H1 (cell line): ENCODE data around the gene TMEM222. TPM values are rescaled to one million over a fixed set of nuclear protein-coding genes. Genes with fewer than 3 reads are reported as not detected.

Source experiments
- CTCF ChIA-PET: fragments of 300-600 bp; sonication (Branson Sonifier 250); formaldehyde crosslinking; loops from one replicate; lab custom pipeline; 2021; ENCODE audit not compliant: partially characterized antibody; lab: Charles Lee
- POLR2A ChIA-PET: fragments of 300-600 bp; sonication (Branson Sonifier 250); formaldehyde crosslinking; loops from one replicate; lab custom pipeline; 2021; ENCODE audit warnings: inconsistent platforms; ENCODE audit not compliant: partially characterized antibody; lab: Charles Lee
- DNase-seq, 2 experiments: peaks; one replicate each; pipeline versions ENCODE4 v3.0.0 to v3.0.0-alpha.2; 2010 to 2022; ENCODE audit warnings: low spot score in 2 of 2, low read depth in 1 of 2, mixed read lengths in 1 of 2
- FAIRE-seq: peaks from 2 replicates; lab custom pipeline; 2011; peaks lifted over from hg19 to GRCh38; lab: Jason Lieb, UNC
- H2AFZ ChIP-seq: 2 replicates; pipeline ENCODE4 v1.8.1; 2012; ENCODE audit warnings: low read length, inconsistent platforms
- H2AK5ac ChIP-seq: 2 replicates; pipeline ENCODE4 v1.6.1; 2013; ENCODE audit warnings: low read depth, low read length
- H2BK120ac ChIP-seq: replicated peaks from 2 replicates; pipeline ENCODE3; 2013; ENCODE audit warnings: low read depth, low read length, inconsistent platforms
- H2BK12ac ChIP-seq: 2 replicates; pipeline ENCODE4 v1.6.1; 2013; ENCODE audit warnings: low read depth, low read length
- H2BK15ac ChIP-seq: 2 replicates; pipeline ENCODE4 v1.6.1; 2013; ENCODE audit warnings: low read length
- H2BK20ac ChIP-seq: 2 replicates; pipeline ENCODE4 v1.6.1; 2013; ENCODE audit warnings: low read length
- H2BK5ac ChIP-seq: 2 replicates; pipeline ENCODE4 v1.6.1; 2013; ENCODE audit warnings: low read depth, low read length
- H3K14ac ChIP-seq: 2 replicates; pipeline ENCODE4 v1.6.1; 2013; ENCODE audit warnings: inconsistent platforms; ENCODE audit not compliant: insufficient read length
- H3K18ac ChIP-seq: 2 replicates; pipeline ENCODE4 v1.6.1; 2013; ENCODE audit warnings: low read length; ENCODE audit errors: extremely low read depth
- H3K23ac ChIP-seq: 2 replicates; pipeline ENCODE4 v1.6.1; 2013; ENCODE audit warnings: inconsistent platforms; ENCODE audit not compliant: insufficient read length
- H3K23me2 ChIP-seq: 2 replicates; pipeline ENCODE4 v1.6.1; 2013; ENCODE audit warnings: low read depth, low read length
- H3K27ac ChIP-seq: 2 replicates; pipeline ENCODE4 v1.6.1; 2011; ENCODE audit warnings: low read depth, low read length, inconsistent platforms
- H3K27me3 ChIP-seq, 4 experiments: replicated peaks in 1 of 4; 1 replicate in 1 of 4; 2 replicates in 3 of 4; pipeline versions ENCODE4 v1.6.1 to v1.8.1; 2011 to 2013; ENCODE audit warnings: low read length in 3 of 4, mild to moderate bottlenecking in 3 of 4, inconsistent platforms in 2 of 4, mixed read lengths in 2 of 4, moderate library complexity in 1 of 4; ENCODE audit not compliant: control insufficient read depth in 3 of 4, insufficient read depth in 3 of 4; ENCODE audit errors: extremely low read depth in 1 of 4
- H3K36me3 ChIP-seq, 4 experiments: 2 replicates each; pipeline versions ENCODE4 v1.6.1 to v1.8.1; 2011 to 2013; ENCODE audit warnings: mild to moderate bottlenecking in 4 of 4, low read length in 3 of 4, moderate library complexity in 2 of 4, control low read depth in 1 of 4, inconsistent platforms in 1 of 4; ENCODE audit not compliant: insufficient read depth in 4 of 4, control insufficient read depth in 2 of 4
- H3K4ac ChIP-seq: replicated peaks from 2 replicates; pipeline ENCODE3; 2013; ENCODE audit warnings: low read length, low read depth, mixed read lengths, inconsistent platforms; ENCODE audit not compliant: insufficient read length
- H3K4me1 ChIP-seq, 4 experiments: replicated peaks in 1 of 4; 1 replicate in 1 of 4; 2 replicates in 3 of 4; pipeline versions ENCODE4 v1.6.1 to v1.8.1; 2011 to 2013; ENCODE audit warnings: low read length in 3 of 4, inconsistent platforms in 2 of 4, mixed read lengths in 1 of 4; ENCODE audit not compliant: insufficient read depth in 4 of 4, control insufficient read depth in 3 of 4
- H3K4me2 ChIP-seq, 2 experiments: 2 replicates each; pipeline versions ENCODE4 v1.6.1 to v1.8.1; 2011 to 2013; ENCODE audit warnings: low read depth in 2 of 2, low read length in 2 of 2, control low read depth in 1 of 2, inconsistent platforms in 1 of 2, mild to moderate bottlenecking in 1 of 2; ENCODE audit not compliant: insufficient read depth in 1 of 2
- H3K4me3 ChIP-seq, 4 experiments: fragments of 200-600, 300-600 bp in 1 of 4; sonication (generic), shearing (Covaris generic), sonication (Bioruptor Twin) in 1 of 4; 2 replicates each; pipeline versions ENCODE4 v1.5.1 to v1.8.1; 2011 to 2016; ENCODE audit warnings: low read length in 4 of 4, low read depth in 3 of 4, control low read depth in 2 of 4, inconsistent platforms in 2 of 4, mild to moderate bottlenecking in 2 of 4, mixed read lengths in 1 of 4, moderate library complexity in 1 of 4; ENCODE audit not compliant: insufficient read depth in 2 of 4; ENCODE audit errors: extremely low read depth in 1 of 4
- H3K56ac ChIP-seq: replicated peaks from 2 replicates; pipeline ENCODE3; 2013; ENCODE audit warnings: low read depth, mild to moderate bottlenecking, mixed read lengths, low read length, inconsistent platforms; ENCODE audit not compliant: insufficient read length
- H3K79me1 ChIP-seq: 2 replicates; pipeline ENCODE4 v1.6.1; 2013; ENCODE audit warnings: low read depth, low read length, control low read depth
- H3K79me2 ChIP-seq, 2 experiments: 2 replicates each; pipeline versions ENCODE4 v1.6.1 to v1.8.1; 2012 to 2013; ENCODE audit warnings: low read length in 2 of 2, mild to moderate bottlenecking in 2 of 2, inconsistent platforms in 1 of 2; ENCODE audit not compliant: insufficient read depth in 2 of 2, control insufficient read depth in 1 of 2
- H3K9ac ChIP-seq, 4 experiments: replicated peaks in 1 of 4; 1 replicate in 1 of 4; 2 replicates in 3 of 4; pipeline versions ENCODE4 v1.6.1 to v1.8.1; 2011 to 2013; ENCODE audit warnings: low read depth in 3 of 4, low read length in 3 of 4, control low read depth in 2 of 4, mild to moderate bottlenecking in 2 of 4, moderate library complexity in 2 of 4, inconsistent platforms in 1 of 4; ENCODE audit errors: extremely low read depth in 1 of 4
- H3K9me3 ChIP-seq, 2 experiments: 2 replicates each; pipeline versions ENCODE4 v1.6.1 to v1.8.1; 2012 to 2013; ENCODE audit warnings: mild to moderate bottlenecking in 2 of 2, moderate library complexity in 2 of 2, control low read depth in 1 of 2, inconsistent platforms in 1 of 2, low read depth in 1 of 2, low read length in 1 of 2, mixed read lengths in 1 of 2; ENCODE audit not compliant: insufficient read depth in 2 of 2
- H4K20me1 ChIP-seq, 2 experiments: replicated peaks in 1 of 2; 2 replicates each; pipeline versions ENCODE3 to v1.8.1; 2011 to 2013; ENCODE audit warnings: inconsistent platforms in 2 of 2, low read length in 2 of 2, mild to moderate bottlenecking in 1 of 2; ENCODE audit not compliant: insufficient read depth in 2 of 2, control insufficient read depth in 1 of 2
- H4K5ac ChIP-seq: 2 replicates; pipeline ENCODE4 v1.6.1; 2013; ENCODE audit warnings: low read length, low read depth, mixed read lengths, inconsistent platforms; ENCODE audit not compliant: insufficient read length
- H4K8ac ChIP-seq: 2 replicates; pipeline ENCODE4 v1.8.0; 2013; ENCODE audit warnings: mild to moderate bottlenecking, moderate library complexity, low read length, inconsistent platforms; ENCODE audit not compliant: insufficient read depth; ENCODE audit errors: extremely low read depth
- H4K91ac ChIP-seq: replicated peaks from 2 replicates; pipeline ENCODE3; 2013; ENCODE audit warnings: low read length, mixed read lengths, inconsistent platforms; ENCODE audit not compliant: insufficient read length
- BACH1 ChIP-seq: IDR thresholded peaks from 2 replicates; pipeline ENCODE4 v1.6.1; 2012; ENCODE audit warnings: low read length, improper control_type of control experiment
- BRCA1 ChIP-seq: IDR thresholded peaks from 2 replicates; pipeline ENCODE4 v1.6.1; 2012; ENCODE audit warnings: low read depth, low read length, improper control_type of control experiment
- CHD1 ChIP-seq: IDR thresholded peaks from 2 replicates; pipeline ENCODE4 v1.6.1; 2012; ENCODE audit warnings: low read depth, low read length, improper control_type of control experiment
- CREB1 ChIP-seq: IDR thresholded peaks from 2 replicates; pipeline ENCODE4 v1.6.1; 2012; ENCODE audit warnings: inconsistent platforms
- CTBP2 ChIP-seq: IDR thresholded peaks from 2 replicates; pipeline ENCODE4 v1.7.0; 2011; ENCODE audit warnings: borderline replicate concordance, mild to moderate bottlenecking, moderate library complexity, mixed read lengths, low read length; ENCODE audit not compliant: insufficient read depth, insufficient read length
- EGR1 ChIP-seq: IDR thresholded peaks from 2 replicates; pipeline ENCODE4 v1.6.1; 2011; ENCODE audit warnings: low read depth, low read length, borderline replicate concordance
- EZH2 ChIP-seq: fragments of 200-600 bp; sonication (generic); IDR thresholded peaks from 2 replicates; pipeline ENCODE4 v1.7.1; 2012; ENCODE audit warnings: low read depth, mild to moderate bottlenecking, moderate library complexity, low read length, inconsistent platforms; ENCODE audit not compliant: severe bottlenecking
- FOSL1 ChIP-seq: IDR thresholded peaks from 2 replicates; pipeline ENCODE4 v1.6.1; 2011; ENCODE audit warnings: mild to moderate bottlenecking, low read depth, low read length, moderate library complexity; ENCODE audit not compliant: insufficient read depth
- KDM4A ChIP-seq: IDR thresholded peaks from one replicate; pipeline ENCODE4 v1.7.1; 2012; ENCODE audit warnings: low read depth, mild to moderate bottlenecking, moderate library complexity, low read length, inconsistent platforms; ENCODE audit not compliant: severe bottlenecking
- MAFK ChIP-seq: IDR thresholded peaks from 2 replicates; pipeline ENCODE4 v1.6.1; 2012; ENCODE audit warnings: low read depth, mild to moderate bottlenecking, improper control_type of control experiment, low read length
- PHF8 ChIP-seq: fragments of 200-600 bp; sonication (generic); conservative IDR thresholded peaks from 2 replicates; pipeline ENCODE4 v1.7.1; 2012; ENCODE audit warnings: low read depth, mild to moderate bottlenecking, inconsistent platforms, low read length, moderate library complexity
- POLR2A ChIP-seq, 2 experiments: IDR thresholded peaks; 1 replicate in 1 of 2; 2 replicates in 1 of 2; pipeline ENCODE4 v1.6.1; 2011; ENCODE audit warnings: low read depth in 2 of 2, low read length in 2 of 2, mild to moderate bottlenecking in 2 of 2; ENCODE audit errors: control extremely low read depth in 1 of 2
- RBBP5 ChIP-seq: IDR thresholded peaks from 2 replicates; pipeline ENCODE4 v1.7.1; 2012; ENCODE audit warnings: low read depth, mild to moderate bottlenecking, inconsistent platforms, low read length, moderate library complexity, borderline replicate concordance
- SIX5 ChIP-seq: IDR thresholded peaks from 2 replicates; pipeline ENCODE4 v1.6.1; 2011; ENCODE audit warnings: mild to moderate bottlenecking, low read depth, low read length
- TAF1 ChIP-seq: IDR thresholded peaks from 2 replicates; pipeline ENCODE4 v1.6.1; 2011; ENCODE audit warnings: mild to moderate bottlenecking, low read depth, low read length
- WGBS, 2 experiments: shearing (Covaris generic) in 1 of 2; methylation state at CpG; one replicate each; pipeline versions ENCODE4 v1.1.6 to v1.1.7; 2013 to 2015; ENCODE audit warnings: low lambda C conversion rate in 2 of 2, mixed read lengths in 2 of 2, inconsistent platforms in 1 of 2, low coverage in 1 of 2, missing lambda C conversion rate in 1 of 2; ENCODE audit not compliant: insufficient replicate concordance in 2 of 2, insufficient coverage in 1 of 2, insufficient read length in 1 of 2; ENCODE audit errors: extremely low coverage in 1 of 2, missing lambda C conversion rate in 1 of 2; 5-methylcytosine and 5-hydroxymethylcytosine counted together
- polyA plus RNA-seq, 7 experiments: library from polyadenylated mRNA; depleted of rRNA in 3 of 7; stranded (reverse) in 5 of 7; unstranded in 2 of 7; fragments of >200 nt in 5 of 7; fragments of 200-250 nt in 2 of 7; gene quantifications; 1 replicate in 5 of 7; 2 replicates in 1 of 7; 4 replicates in 1 of 7; pipeline versions ENCODE4 v1.2.1 to v1.2.3, GENCODE V29; 2011 to 2013; ENCODE audit warnings: missing spikeins in 2 of 7, mixed read lengths in 2 of 7
- total RNA-seq: library from RNA; stranded (reverse); fragmentation: NEBNext Ultra II Directional; extraction: Animal tissue kit (Norgen Biotek cat#: 25700); gene quantifications from 2 replicates; pipeline ENCODE4 v1.2.1, GENCODE V29; 2021

TMEM222 gene
- total and polyA plus RNA-seq, 2 of the 8 experiments (the other 6 are each of a cell fraction or from before 2014, with no cell fraction given), result 27.0 to 51.8 TPM

DNA sequence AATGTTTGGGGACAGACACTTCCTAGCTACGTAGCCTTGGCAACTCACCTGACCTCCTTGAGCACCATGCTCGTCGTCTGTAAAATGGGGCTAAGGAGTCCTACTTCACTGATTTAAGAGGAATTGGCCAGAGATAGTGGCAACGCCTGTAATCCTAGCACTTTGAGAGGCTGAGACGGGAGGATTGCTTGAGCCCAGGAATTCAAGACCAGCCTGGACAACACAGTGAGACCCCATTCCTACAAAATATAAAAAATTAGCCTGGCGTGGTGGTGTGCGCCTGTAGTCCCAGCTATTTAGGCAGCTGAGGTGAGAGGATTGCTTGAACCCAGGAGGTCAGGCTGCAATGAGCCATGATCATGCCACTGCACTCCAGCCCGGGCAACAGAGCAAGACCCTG, 24.4 kb downstream of the TMEM222 start:
- no peak overlapping the region for H3K27ac ChIP-seq
- no peak overlapping the region for H2AK5ac ChIP-seq
- no peak overlapping the region for H2BK20ac ChIP-seq
- H4K8ac ChIP-seq, result no peak overlapping the region; the same call in 1 of the 2 replicates
- H3K4me2 ChIP-seq, result no peak overlapping the region
- no peak overlapping the region for H2AFZ ChIP-seq
- no peak overlapping the region for H2BK120ac ChIP-seq
- no peaks in the 10 kb centered on the region for H3K79me1 ChIP-seq
- no peak overlapping the region for H3K4ac ChIP-seq
- POLR2A ChIA-PET, result interaction anchor here (1.2 to 1.8 kb wide), 5 partner anchors 10 to 45 kb away, joined by 3 to 5 read pairs (median 4); no protein-coding TSS in a partner anchor
- H3K56ac ChIP-seq, result no peak overlapping the region
- FAIRE-seq, result no peak
- H4K5ac ChIP-seq, result no peak overlapping the region
- CTCF ChIA-PET, result interaction anchor here (0.5 to 17.0 kb wide), 11 partner anchors 10 to 212 kb away, joined by 3 to 321 read pairs (median 6); no protein-coding TSS in a partner anchor
- peaks cover 0 to 4% of the 10 kb centered on the region in 2 experiments; a peak in 1 of 4 replicates for H3K79me2 ChIP-seq
- H3K27me3 ChIP-seq, result peaks cover 0 to 8% (median 7%) of the 10 kb centered on the region in 4 experiments; a peak in 6 of 7 replicates
- no peak overlapping the region for H2BK5ac ChIP-seq
- peaks cover 0 to 10% of the 10 kb centered on the region in 2 experiments for H4K20me1 ChIP-seq
- H3K18ac ChIP-seq, result no peak overlapping the region
- 91% methylated on average over 8 of the region's 8 CpGs; no CpG with 5 or more reads in 1 of the 2 experiments for WGBS, 2 experiments
- no peak overlapping the region for H2BK15ac ChIP-seq
- no peak overlapping the region for H3K9ac ChIP-seq
- no peak overlapping the region for H3K4me3 ChIP-seq
- H3K14ac ChIP-seq, result no peak overlapping the region
- DNase-seq, result no peak
- 0 out of 8 replicates have a peak, but pooled peaks cover 0 to 3% (median 0%) of the 10 kb centered on the region in 4 experiments for H3K36me3 ChIP-seq
- no peak overlapping the region for H4K91ac ChIP-seq
- H3K9me3 ChIP-seq, result no peaks in the 10 kb centered on the region
- H2BK12ac ChIP-seq, result no peak overlapping the region
- H3K23me2 ChIP-seq, result peaks cover 25% of the 10 kb centered on the region
- H3K4me1 ChIP-seq, result peaks cover 0 to 36% (median 25%) of the 10 kb centered on the region in 4 experiments; a peak in 6 of 7 replicates
- H3K23ac ChIP-seq, result no peak overlapping the region
- TF ChIP-seq SIX5, result no peak
- no peak for TF ChIP-seq POLR2A (IDR thresholded peaks at IDR 0.05; ENCODE audit: control extremely low read depth in 1 of 2, low read depth in 2 of 2, low read length in 2 of 2)
- TF ChIP-seq RBBP5, result no peak
- TF ChIP-seq FOSL1, result no peak
- no peak for TF ChIP-seq CHD1
- no peak for TF ChIP-seq BRCA1
- no peak for TF ChIP-seq TAF1
- TF ChIP-seq EGR1, result no peak
- no peak for TF ChIP-seq EZH2
- no peak for TF ChIP-seq KDM4A
- TF ChIP-seq CREB1, result no peak
- no peak for TF ChIP-seq PHF8
- no peak for TF ChIP-seq BACH1
- TF ChIP-seq CTBP2, result no peak
- no peak for TF ChIP-seq MAFK
